Liver (tissue), 9 donors: ENCODE measurements around the gene ITGB2. TPM values are rescaled to one million over a fixed set of nuclear protein-coding genes. Genes with fewer than 3 reads are reported as not detected.
A peak's percentile ranks its signal among the peaks of the same experiment; 100 is the strongest.

ENCODE experiments used
- DNase-seq: peaks from one replicate; pipeline ENCODE4 v3.0.0-alpha.2; 2017; ENCODE audit warnings: low spot score
- H3K27ac ChIP-seq, 2 donors: one replicate each; pipeline ENCODE4 v1.7.0; 2013; ENCODE audit warnings: inconsistent platforms in 2 of 2, low read length in 2 of 2, control low read depth in 1 of 2, low read depth in 1 of 2, mild to moderate bottlenecking in 1 of 2
- H3K27me3 ChIP-seq, 4 donors: one replicate each; pipeline versions ENCODE4 v1.6.1 to v1.7.0; 2013; ENCODE audit warnings: low read length in 3 of 4, inconsistent platforms in 1 of 4, mild to moderate bottlenecking in 1 of 4, moderate library complexity in 1 of 4; ENCODE audit not compliant: control insufficient read depth in 4 of 4, insufficient read depth in 4 of 4
- H3K36me3 ChIP-seq, 4 donors: one replicate each; pipeline versions ENCODE4 v1.6.1 to v1.7.0; 2013; ENCODE audit warnings: low read length in 3 of 4, mild to moderate bottlenecking in 3 of 4, low read depth in 1 of 4, moderate library complexity in 1 of 4; ENCODE audit not compliant: control insufficient read depth in 4 of 4, insufficient read depth in 3 of 4
- H3K4me1 ChIP-seq, 4 donors: one replicate each; pipeline versions ENCODE4 v1.6.1 to v1.7.0; 2013; ENCODE audit warnings: low read length in 3 of 4, mild to moderate bottlenecking in 3 of 4, moderate library complexity in 1 of 4; ENCODE audit not compliant: control insufficient read depth in 4 of 4, insufficient read depth in 4 of 4
- H3K4me3 ChIP-seq, 3 donors: one replicate each; pipeline versions ENCODE4 v1.6.1 to v1.7.0; 2013; ENCODE audit warnings: low read length in 3 of 3, control low read depth in 1 of 3, low read depth in 1 of 3, mild to moderate bottlenecking in 1 of 3
- H3K9ac ChIP-seq, 2 donors: one replicate each; pipeline ENCODE4 v1.7.0; 2013; ENCODE audit warnings: low read length in 2 of 2, mild to moderate bottlenecking in 2 of 2, moderate library complexity in 2 of 2, control low read depth in 1 of 2, low read depth in 1 of 2
- H3K9me3 ChIP-seq, 4 donors: one replicate each; pipeline versions ENCODE4 v1.6.1 to v1.7.0; 2013; ENCODE audit warnings: low read length in 3 of 4; ENCODE audit not compliant: control insufficient read depth in 4 of 4
- ATF3 ChIP-seq: IDR thresholded peaks from 2 replicates; pipeline ENCODE4 v1.6.1; 2016; ENCODE audit warnings: antibody characterized with exemption
- CTCF ChIP-seq: fragments of 150-350 bp; IDR thresholded peaks from 2 replicates; pipeline ENCODE4 v1.5.1; 2017; ENCODE audit warnings: improper control_type of control experiment, low read depth, low read length; ENCODE audit not compliant: missing input control
- EGR1 ChIP-seq, 2 donors: IDR thresholded peaks; 2 replicates each; pipeline ENCODE4 v1.6.1; 2016 to 2018; ENCODE audit warnings: antibody characterized with exemption in 2 of 2, low read depth in 2 of 2
- FOXA1 ChIP-seq: IDR thresholded peaks from 2 replicates; pipeline ENCODE4 v1.6.1; 2016; ENCODE audit warnings: antibody characterized with exemption
- FOXA2 ChIP-seq: IDR thresholded peaks from 2 replicates; pipeline ENCODE4 v1.6.1; 2016; ENCODE audit warnings: antibody characterized with exemption
- GABPA ChIP-seq, 2 donors: IDR thresholded peaks in 1 of 2; conservative IDR thresholded peaks in 1 of 2; 2 replicates each; pipeline ENCODE4 v1.6.1; 2016; ENCODE audit warnings: antibody characterized with exemption in 2 of 2, mild to moderate bottlenecking in 1 of 2, moderate library complexity in 1 of 2
- HNF4A ChIP-seq, 2 donors: conservative IDR thresholded peaks; 2 replicates each; pipeline ENCODE4 v1.6.1; 2016; ENCODE audit warnings: antibody characterized with exemption in 2 of 2, mild to moderate bottlenecking in 2 of 2
- HNF4G ChIP-seq: IDR thresholded peaks from 2 replicates; pipeline ENCODE4 v1.6.1; 2016; ENCODE audit warnings: antibody characterized with exemption
- JUND ChIP-seq, 2 donors: IDR thresholded peaks; 2 replicates each; pipeline ENCODE4 v1.6.1; 2016; ENCODE audit warnings: antibody characterized with exemption in 2 of 2
- MAX ChIP-seq: IDR thresholded peaks from 2 replicates; pipeline ENCODE4 v1.6.1; 2016; ENCODE audit warnings: antibody characterized with exemption
- NR2F2 ChIP-seq: IDR thresholded peaks from 2 replicates; pipeline ENCODE4 v1.6.1; 2016; ENCODE audit warnings: antibody characterized with exemption
- RAD21 ChIP-seq, 2 donors: IDR thresholded peaks; 2 replicates each; pipeline ENCODE4 v1.6.1; 2016; ENCODE audit warnings: antibody characterized with exemption in 2 of 2, mild to moderate bottlenecking in 2 of 2
- REST ChIP-seq: IDR thresholded peaks from 2 replicates; pipeline ENCODE4 v1.6.1; 2016; ENCODE audit warnings: antibody characterized with exemption, mild to moderate bottlenecking
- RXRA ChIP-seq, 2 donors: IDR thresholded peaks; 2 replicates each; pipeline ENCODE4 v1.6.1; 2017 to 2018; ENCODE audit warnings: antibody characterized with exemption in 2 of 2, mild to moderate bottlenecking in 1 of 2
- SP1 ChIP-seq: IDR thresholded peaks from 2 replicates; pipeline ENCODE4 v1.6.1; 2018; ENCODE audit warnings: antibody characterized with exemption, mild to moderate bottlenecking
- TAF1 ChIP-seq: conservative IDR thresholded peaks from 2 replicates; pipeline ENCODE4 v1.6.1; 2016; ENCODE audit warnings: antibody characterized with exemption, mild to moderate bottlenecking
- YY1 ChIP-seq: IDR thresholded peaks from 2 replicates; pipeline ENCODE4 v1.6.1; 2016; ENCODE audit warnings: antibody characterized with exemption, mild to moderate bottlenecking
- ZBTB33 ChIP-seq: IDR thresholded peaks from 2 replicates; pipeline ENCODE4 v1.6.1; 2016; ENCODE audit warnings: antibody characterized with exemption
- WGBS: extraction: QIAGEN DNeasy Blood & Tissue Kit; methylation state at CpG from one replicate; pipeline ENCODE4 v1.1.7; 2013; 5-methylcytosine and 5-hydroxymethylcytosine counted together
- polyA plus RNA-seq, 2 donors: library from polyadenylated mRNA; stranded (reverse) in 1 of 2; unstranded in 1 of 2; fragments of 200-250 nt in 1 of 2; fragments of >200 nt in 1 of 2; fragmentation: Nextera tagmentation in 1 of 2; extraction: Ambion mirVana in 1 of 2; gene quantifications; one replicate each; pipeline versions ENCODE4 v1.2.1 to v1.2.3, GENCODE V29; 2013 to 2015
- total RNA-seq, 2 donors: library from RNA; depleted of rRNA; stranded (reverse); fragments of >200 nt; gene quantifications; one replicate each; pipeline ENCODE4 v1.2.3, GENCODE V29; 2014
- donor health status: healthy.
- donor health status: healthy.
- donor health status: healthy.
- donor health status: healthy.
- donor health status: healthy.

The ITGB2 gene
- total and polyA plus RNA-seq, 4 donors = 9.6 to 50.6 (median 28.7) TPM

- Histone ChIP-seq H3K9ac (peak overlapping the region in 1 of 2 donors; percentile 10), H3K27ac (peak overlapping the region; percentile 88 to 95), H3K27me3 (no peaks in the 10 kb centered on the region), H3K9me3 (no peaks in the 10 kb centered on the region), H3K36me3 (peaks cover 0 to 6% (median 2%) of the 10 kb centered on the region in 4 donors), H3K4me3 (no peak overlapping the region), H3K4me1 (peaks cover 8 to 67% (median 45%) of the 10 kb centered on the region in 4 donors)
- TF ChIP-seq HNF4A (conservative IDR thresholded peaks at IDR 0.05) (no peak), NR2F2 (no peak), ZBTB33 (no peak), RAD21 (IDR thresholded peaks at IDR 0.05) (peak in 1 of 2 donors; percentile 11), SP1 (no peak), JUND (IDR thresholded peaks at IDR 0.05) (peak in 1 of 2 donors; percentile 81), TAF1 (no peak), ATF3 (no peak), RXRA (IDR thresholded peaks at IDR 0.05) (no peak), YY1 (no peak), FOXA1 (no peak), CTCF (no peak), MAX (no peak)
- DNase-seq = no peak
- 78% methylated on average over 19 of the region's 19 CpGs for WGBS
Observed at GRCh38 chr21:44869781-44870747, 50.6 kb downstream of the ITGB2 start.

- no peak overlapping the region for H3K9ac ChIP-seq
- H3K9me3 ChIP-seq = no peaks in the 10 kb centered on the region
- H3K4me3 ChIP-seq = no peak overlapping the region
- peaks cover 1 to 11% (median 6%) of the 10 kb centered on the region in 4 donors for H3K36me3 ChIP-seq
- H3K27ac ChIP-seq = peak overlapping the region in 1 of 2 donors; percentile 10
- H3K4me1 ChIP-seq = peaks cover 8 to 57% (median 38%) of the 10 kb centered on the region in 4 donors
- TF ChIP-seq ATF3 (no peak), EGR1 (IDR thresholded peaks at IDR 0.05; ENCODE audit: low read depth in 2 of 2) (no peak), TAF1 (no peak), YY1 (no peak), FOXA1 (no peak), NR2F2 (no peak), CTCF (no peak), FOXA2 (no peak), MAX (no peak), HNF4G (no peak), SP1 (no peak), RAD21 (IDR thresholded peaks at IDR 0.05) (no peak), HNF4A (conservative IDR thresholded peaks at IDR 0.05) (no peak), GABPA (IDR thresholded peaks at IDR 0.05 in 1 of 2, conservative IDR thresholded peaks at IDR 0.05 in 1 of 2) (no peak), REST (no peak)
- WGBS = 94% methylated on average over 7 of the region's 7 CpGs
- DNase-seq = no peak
- H3K27me3 ChIP-seq = no peaks in the 10 kb centered on the region
Observed at GRCh38 chr21:44868707-44869106, 52.0 kb downstream of the ITGB2 start.
